ENCODE results near the gene ALDH4A1. TPM values are rescaled to one million over a fixed set of nuclear protein-coding genes. Genes with fewer than 3 reads are reported as not detected.

Gene ALDH4A1
- total RNA-seq, 1 experiment from 2014 or later, result 18.1 TPM

DNA sequence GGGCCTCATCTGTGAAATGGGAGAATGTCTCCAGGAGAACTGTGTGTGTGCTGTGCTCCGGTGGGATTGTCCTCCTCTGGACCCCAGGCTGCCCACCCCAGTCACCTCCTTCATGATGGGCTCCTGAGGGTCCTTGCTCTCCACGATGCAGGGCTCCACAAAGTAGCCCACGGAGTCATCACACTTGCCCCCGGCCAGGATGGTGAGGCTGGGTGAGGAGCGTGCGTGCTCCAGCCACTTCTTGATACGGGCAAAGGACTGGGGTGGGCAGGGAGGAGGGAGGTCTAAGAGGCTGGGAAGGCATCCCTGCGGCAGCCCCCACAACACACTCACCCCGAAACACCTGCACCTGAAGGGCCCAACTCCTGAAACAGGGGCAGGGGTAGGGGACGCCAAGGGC lies 26.1 kb downstream of the ALDH4A1 start:
- no peaks in the 10 kb centered on the region for H3K27me3 ChIP-seq (ENCODE audit: low read length)
- intact Hi-C loops (cut with micrococcal nuclease), result no loop called here
- H3K9ac ChIP-seq (ENCODE audit: low read length), result no peak overlapping the region
- H3K9me3 ChIP-seq (ENCODE audit: low read length), result no peaks in the 10 kb centered on the region
- no peak for DNase-seq
- H3K79me2 ChIP-seq (ENCODE audit: low read length), result no peaks in the 10 kb centered on the region
- no peaks in the 10 kb centered on the region for H3F3A ChIP-seq (ENCODE audit: low read length, unreplicated experiment)
- no peak overlapping the region for H2AFZ ChIP-seq (ENCODE audit: low read length)
- no peak for ATAC-seq
- H3K27ac ChIP-seq (ENCODE audit: low read length), result no peak overlapping the region
- H3K36me3 ChIP-seq (ENCODE audit: low read depth, low read length), result no peaks in the 10 kb centered on the region
- no peaks in the 10 kb centered on the region for H3K9me2 ChIP-seq (replicated peaks; ENCODE audit: low read length)
- BruUV-seq (replicated peaks), result no TSS peak
- no peak overlapping the region for H3K4me3 ChIP-seq (ENCODE audit: low read length)
- ChIA-PET CTCF (no interaction called here), POLR2A (ENCODE audit: unreplicated experiment) (no interaction called here)
- TF ChIP-seq EZH2phosphoT487 (IDR thresholded peaks at IDR 0.05; ENCODE audit: borderline replicate concordance, low read length) (no peak), EZH2 (IDR thresholded peaks at IDR 0.05; ENCODE audit: low read length, unreplicated experiment) (no peak)
- TF ChIP-seq, protein P1, sequence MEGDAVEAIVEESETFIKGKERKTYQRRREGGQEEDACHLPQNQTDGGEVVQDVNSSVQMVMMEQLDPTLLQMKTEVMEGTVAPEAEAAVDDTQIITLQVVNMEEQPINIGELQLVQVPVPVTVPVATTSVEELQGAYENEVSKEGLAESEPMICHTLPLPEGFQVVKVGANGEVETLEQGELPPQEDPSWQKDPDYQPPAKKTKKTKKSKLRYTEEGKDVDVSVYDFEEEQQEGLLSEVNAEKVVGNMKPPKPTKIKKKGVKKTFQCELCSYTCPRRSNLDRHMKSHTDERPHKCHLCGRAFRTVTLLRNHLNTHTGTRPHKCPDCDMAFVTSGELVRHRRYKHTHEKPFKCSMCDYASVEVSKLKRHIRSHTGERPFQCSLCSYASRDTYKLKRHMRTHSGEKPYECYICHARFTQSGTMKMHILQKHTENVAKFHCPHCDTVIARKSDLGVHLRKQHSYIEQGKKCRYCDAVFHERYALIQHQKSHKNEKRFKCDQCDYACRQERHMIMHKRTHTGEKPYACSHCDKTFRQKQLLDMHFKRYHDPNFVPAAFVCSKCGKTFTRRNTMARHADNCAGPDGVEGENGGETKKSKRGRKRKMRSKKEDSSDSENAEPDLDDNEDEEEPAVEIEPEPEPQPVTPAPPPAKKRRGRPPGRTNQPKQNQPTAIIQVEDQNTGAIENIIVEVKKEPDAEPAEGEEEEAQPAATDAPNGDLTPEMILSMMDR (conservative IDR thresholded peaks at IDR 0.05; ENCODE audit: low read depth, low read length), result no peak
- H3K4me2 ChIP-seq (ENCODE audit: low read length), result no peak overlapping the region
- no peaks in the 10 kb centered on the region for H3K4me1 ChIP-seq (ENCODE audit: insufficient read depth, low read length)
- no peaks in the 10 kb centered on the region for H4K20me1 ChIP-seq (ENCODE audit: low read length)

DNA sequence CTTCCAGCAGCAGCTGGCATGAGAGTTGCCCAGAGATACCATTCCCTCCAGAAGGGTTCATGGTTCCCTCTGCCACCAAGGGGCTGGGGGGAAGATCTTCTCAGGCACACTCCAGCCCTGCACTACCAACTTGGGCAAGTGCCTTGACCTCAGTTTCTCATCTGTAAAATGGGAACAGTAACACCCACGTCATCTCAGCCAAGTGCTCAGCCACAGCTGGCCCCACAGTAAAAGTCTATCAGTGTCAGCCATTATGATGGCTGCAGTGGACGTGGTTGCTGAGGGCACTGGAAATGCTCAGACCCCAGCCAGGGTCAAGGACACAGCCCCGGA lies 26.6 kb downstream of the ALDH4A1 start:
- DNase-seq (no peak), ATAC-seq (no peak)
- no peak for TF ChIP-seq EZH2phosphoT487 (IDR thresholded peaks at IDR 0.05; ENCODE audit: borderline replicate concordance, low read length)
- TF ChIP-seq, protein P1 (conservative IDR thresholded peaks at IDR 0.05; ENCODE audit: low read depth, low read length), result no peak
- no peak for TF ChIP-seq EZH2 (IDR thresholded peaks at IDR 0.05; ENCODE audit: low read length, unreplicated experiment)
- CTCF ChIA-PET, result interaction anchor here (0.6 to 1.3 kb wide), 4 partner anchors 70 to 279 kb away, joined by 3 to 8 read pairs (median 6); no protein-coding TSS in a partner anchor
- Histone ChIP-seq H3K36me3 (ENCODE audit: low read depth, low read length) (no peaks in the 10 kb centered on the region), H3F3A (ENCODE audit: low read length, unreplicated experiment) (no peaks in the 10 kb centered on the region), H2AFZ (ENCODE audit: low read length) (no peak overlapping the region), H3K9me3 (ENCODE audit: low read length) (no peaks in the 10 kb centered on the region), H3K4me3 (ENCODE audit: low read length) (no peak overlapping the region), H3K27me3 (ENCODE audit: low read length) (no peaks in the 10 kb centered on the region), H3K4me1 (ENCODE audit: insufficient read depth, low read length) (no peaks in the 10 kb centered on the region), H3K9ac (ENCODE audit: low read length) (no peak overlapping the region), H3K9me2 (replicated peaks; ENCODE audit: low read length) (no peaks in the 10 kb centered on the region), H3K79me2 (ENCODE audit: low read length) (no peaks in the 10 kb centered on the region), H4K20me1 (ENCODE audit: low read length) (no peaks in the 10 kb centered on the region), H3K4me2 (ENCODE audit: low read length) (no peak overlapping the region), H3K27ac (ENCODE audit: low read length) (no peak overlapping the region)
- intact Hi-C loops (cut with micrococcal nuclease), result loop anchor here (1.0 kb wide), 1 partner anchor 278 kb away; no protein-coding TSS in a partner anchor
- BruUV-seq (replicated peaks), result no TSS peak
- POLR2A ChIA-PET (ENCODE audit: unreplicated experiment), result no interaction called here

DNA sequence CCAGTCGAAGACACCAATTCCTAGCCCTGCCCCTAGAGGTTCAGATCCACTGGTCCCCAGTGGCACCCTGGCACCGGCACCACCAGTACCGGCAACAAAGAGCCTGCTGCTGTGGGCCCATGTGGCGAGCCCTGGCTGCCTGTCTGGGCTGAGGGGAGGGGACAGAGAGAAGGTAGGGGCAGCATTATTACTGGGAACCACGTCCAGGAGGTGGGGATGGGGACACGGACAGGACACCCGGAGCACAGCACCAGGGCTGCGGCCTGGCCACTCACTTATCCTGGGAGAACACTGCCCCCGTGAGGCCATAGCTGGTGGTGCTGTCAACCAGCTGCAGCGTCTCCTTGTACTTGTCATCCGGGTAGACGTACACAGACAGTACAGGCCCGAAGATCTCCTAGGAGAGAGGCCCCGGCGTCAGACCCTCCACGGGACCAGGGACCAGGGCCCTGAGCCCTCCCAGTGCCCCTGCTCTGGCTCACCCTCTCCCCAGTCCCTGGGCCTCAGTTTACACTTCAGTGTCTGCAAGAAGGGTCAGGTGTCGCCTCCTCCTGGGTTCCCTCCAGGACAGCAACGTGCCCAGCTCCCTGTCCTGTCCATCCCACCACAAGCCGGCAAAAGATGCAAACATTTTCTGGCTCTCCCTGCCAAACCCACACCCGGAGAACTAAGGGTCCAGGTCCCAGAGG lies 27.1 kb downstream of the ALDH4A1 start:
- intact Hi-C loops (cut with micrococcal nuclease), result loop anchor here (1.0 kb wide), 1 partner anchor 278 kb away; no protein-coding TSS in a partner anchor

More for the DNA sequence above, 27.1 kb downstream of the ALDH4A1 start:
- BruUV-seq (replicated peaks), result no TSS peak
- Histone ChIP-seq H3K36me3 (ENCODE audit: low read depth, low read length) (no peaks in the 10 kb centered on the region), H3K79me2 (ENCODE audit: low read length) (no peaks in the 10 kb centered on the region), H3K9me2 (replicated peaks; ENCODE audit: low read length) (no peaks in the 10 kb centered on the region), H3K4me3 (ENCODE audit: low read length) (no peak overlapping the region), H4K20me1 (ENCODE audit: low read length) (no peaks in the 10 kb centered on the region), H3K9me3 (ENCODE audit: low read length) (no peaks in the 10 kb centered on the region), H3K4me1 (ENCODE audit: insufficient read depth, low read length) (no peaks in the 10 kb centered on the region), H3K27me3 (ENCODE audit: low read length) (no peaks in the 10 kb centered on the region), H2AFZ (ENCODE audit: low read length) (peak overlapping the region; percentile 48; the same call in 1 of the 2 replicates), H3K27ac (ENCODE audit: low read length) (no peak overlapping the region), H3K9ac (ENCODE audit: low read length) (no peak overlapping the region), H3F3A (ENCODE audit: low read length, unreplicated experiment) (no peaks in the 10 kb centered on the region), H3K4me2 (ENCODE audit: low read length) (no peak overlapping the region)
- ATAC-seq (peak; percentile 95), DNase-seq (peak; percentile 88)
- TF ChIP-seq, protein P1 (conservative IDR thresholded peaks at IDR 0.05; ENCODE audit: low read depth, low read length), result peak; percentile 83
- no peak for TF ChIP-seq EZH2phosphoT487 (IDR thresholded peaks at IDR 0.05; ENCODE audit: borderline replicate concordance, low read length)
- ChIA-PET CTCF (interaction anchor here (0.6 to 1.3 kb wide), 4 partner anchors 70 to 278 kb away, joined by 3 to 8 read pairs (median 6); no protein-coding TSS in a partner anchor), POLR2A (ENCODE audit: unreplicated experiment) (no interaction called here)
